Breast epithelium (tissue), 4 donors: ENCODE results near the gene DNAH8. TPM values are rescaled to one million over a fixed set of nuclear protein-coding genes. Genes with fewer than 3 reads are reported as not detected.

ENCODE experiments used
- DNase-seq, 2 donors: peaks; one replicate each; pipeline ENCODE4 v3.0.0-alpha.2; 2019; ENCODE audit warnings: low spot score in 2 of 2
- H3K27ac ChIP-seq, 2 donors: fragments of 200-600 bp; sonication (generic) in 1 of 2; one replicate each; pipeline ENCODE4 v1.5.1; 2016 to 2019; ENCODE audit warnings: mild to moderate bottlenecking in 1 of 2
- H3K27me3 ChIP-seq, 2 donors: fragments of 200-600 bp; sonication (generic) in 1 of 2; one replicate each; pipeline versions ENCODE4 v1.5.1 to v1.6.0; 2017 to 2019; ENCODE audit warnings: control low read depth in 1 of 2, mild to moderate bottlenecking in 1 of 2
- H3K36me3 ChIP-seq: fragments of 200-600 bp; one replicate; pipeline ENCODE4 v1.5.1; 2019
- H3K4me1 ChIP-seq, 2 donors: fragments of 200-600 bp; sonication (generic); one replicate each; pipeline ENCODE4 v1.5.1; 2016 to 2019; ENCODE audit warnings: control low read depth in 1 of 2
- H3K4me3 ChIP-seq, 3 donors: fragments of 200-600 bp; sonication (generic); 1 replicate in 2 of 3; 2 replicates in 1 of 3; pipeline ENCODE4 v1.5.1; 2016 to 2019; ENCODE audit warnings: mild to moderate bottlenecking in 3 of 3, moderate library complexity in 2 of 3
- H3K9me3 ChIP-seq, 2 donors: fragments of 200-600 bp; sonication (generic) in 1 of 2; one replicate each; pipeline ENCODE4 v1.5.1; 2016 to 2019; ENCODE audit warnings: control low read depth in 1 of 2
- CTCF ChIP-seq, 3 donors: fragments of 450-650 bp; IDR thresholded peaks; one replicate each; pipeline ENCODE4 v1.5.1; 2016 to 2017; ENCODE audit warnings: antibody characterized with exemption in 3 of 3, mild to moderate bottlenecking in 3 of 3, moderate library complexity in 3 of 3
- POLR2A ChIP-seq: fragments of 450-650 bp; IDR thresholded peaks from one replicate; pipeline ENCODE4 v1.6.1; 2016; ENCODE audit warnings: antibody characterized with exemption, mild to moderate bottlenecking, moderate library complexity
- POLR2AphosphoS5 ChIP-seq, 3 donors: sonication (generic); formaldehyde crosslinking; IDR thresholded peaks; one replicate each; pipeline ENCODE4 v1.6.1; 2017; ENCODE audit warnings: antibody characterized with exemption in 3 of 3
- intact Hi-C: fragments of 100-400 bp; cut with DNase I; formaldehyde crosslinking; loops from one replicate; pipeline ENCODE4 v1.15.1; 2023; ENCODE audit warnings: low total_unique reads
- total RNA-seq, 3 donors: library from RNA; depleted of rRNA; stranded (reverse); fragments of >200 nt; gene quantifications; one replicate each; pipeline ENCODE4 v1.1.0, GENCODE V29; 2016

Gene DNAH8
- total RNA-seq, 3 donors from 2014 or later: under 0.01 TPM; not detected in 1

- no peak for TF ChIP-seq POLR2A
- Histone ChIP-seq H3K36me3 (no peaks in the 10 kb centered on the region), H3K4me3 (no peak overlapping the region), H3K9me3 (no peaks in the 10 kb centered on the region), H3K4me1 (no peaks in the 10 kb centered on the region), H3K27ac (no peak overlapping the region), H3K27me3 (no peaks in the 10 kb centered on the region)
- no peak for DNase-seq
- intact Hi-C loops: no loop called here
Measured at GRCh38 chr6:38935051-38935450, 219.9 kb downstream of the DNAH8 start.

- intact Hi-C loops: no loop called here
- H3K9me3 ChIP-seq: no peaks in the 10 kb centered on the region
- no peak for TF ChIP-seq POLR2AphosphoS5 (IDR thresholded peaks at IDR 0.05)
- no peaks in the 10 kb centered on the region for H3K36me3 ChIP-seq
- H3K27me3 ChIP-seq: no peaks in the 10 kb centered on the region
- no peak overlapping the region for H3K4me3 ChIP-seq
- H3K4me1 ChIP-seq: no peaks in the 10 kb centered on the region
- no peak for DNase-seq
- no peak overlapping the region for H3K27ac ChIP-seq
Measured at GRCh38 chr6:38937839-38938613, 222.9 kb downstream of the DNAH8 start.

GRCh38 chr6:38938741-38939140 is 223.6 kb downstream of the DNAH8 start:
- no peaks in the 10 kb centered on the region for H3K36me3 ChIP-seq
- intact Hi-C loops: no loop called here
- H3K4me1 ChIP-seq: no peaks in the 10 kb centered on the region
- no peaks in the 10 kb centered on the region for H3K9me3 ChIP-seq
- DNase-seq: no peak
- TF ChIP-seq POLR2A: no peak
- TF ChIP-seq CTCF (IDR thresholded peaks at IDR 0.05): no peak
- no peak for TF ChIP-seq POLR2AphosphoS5 (IDR thresholded peaks at IDR 0.05)
- no peak overlapping the region for H3K4me3 ChIP-seq
- no peaks in the 10 kb centered on the region for H3K27me3 ChIP-seq
- H3K27ac ChIP-seq: no peak overlapping the region

GRCh38 chr6:38942442-38942841 is 227.3 kb downstream of the DNAH8 start:
- no peaks in the 10 kb centered on the region for H3K27me3 ChIP-seq
- no peaks in the 10 kb centered on the region for H3K4me1 ChIP-seq
- DNase-seq: no peak
- intact Hi-C loops: no loop called here
- no peak overlapping the region for H3K4me3 ChIP-seq
- H3K36me3 ChIP-seq: no peaks in the 10 kb centered on the region
- H3K9me3 ChIP-seq: no peaks in the 10 kb centered on the region
- no peak for TF ChIP-seq POLR2A
- TF ChIP-seq CTCF (IDR thresholded peaks at IDR 0.05): no peak
- no peak for TF ChIP-seq POLR2AphosphoS5 (IDR thresholded peaks at IDR 0.05)
- no peak overlapping the region for H3K27ac ChIP-seq

- Histone ChIP-seq H3K4me1 (no peaks in the 10 kb centered on the region), H3K27me3 (no peaks in the 10 kb centered on the region), H3K4me3 (no peak overlapping the region), H3K9me3 (no peaks in the 10 kb centered on the region), H3K36me3 (no peaks in the 10 kb centered on the region), H3K27ac (no peak overlapping the region)
- TF ChIP-seq POLR2A (no peak), CTCF (IDR thresholded peaks at IDR 0.05) (no peak), POLR2AphosphoS5 (IDR thresholded peaks at IDR 0.05) (no peak)
- no peak for DNase-seq
- intact Hi-C loops: no loop called here
Measured at GRCh38 chr6:38942965-38943364, 227.9 kb downstream of the DNAH8 start.

GRCh38 chr6:38943964-38944363 is 228.9 kb downstream of the DNAH8 start:
- TF ChIP-seq POLR2A (no peak), POLR2AphosphoS5 (IDR thresholded peaks at IDR 0.05) (no peak), CTCF (IDR thresholded peaks at IDR 0.05) (no peak)
- Histone ChIP-seq H3K4me3 (no peak overlapping the region), H3K36me3 (no peaks in the 10 kb centered on the region), H3K4me1 (no peaks in the 10 kb centered on the region), H3K9me3 (no peaks in the 10 kb centered on the region), H3K27me3 (no peaks in the 10 kb centered on the region), H3K27ac (no peak overlapping the region)
- intact Hi-C loops: no loop called here
- no peak for DNase-seq
